K562 (cell line): ENCODE measurements around the gene SLC5A2. TPM values are rescaled to one million over a fixed set of nuclear protein-coding genes. Genes with fewer than 3 reads are reported as not detected.

ENCODE experiments used
- ATAC-seq: fragments of 200-7000 bp; cut with Tn5 transposase; 3 replicates; pipeline ENCODE4 v1.9.1; 2020; ENCODE audit warnings: moderate library complexity
- BruUV-seq: library from RNA; stranded (reverse); fragments of 400-500 nt; replicated peaks from 2 replicates; lab custom pipeline; 2021; lab: Mats Ljungman, UMichigan
- CTCF ChIA-PET: fragments of 300-600 bp; formaldehyde crosslinking; extraction: SDS; loops from one replicate; lab custom pipeline; 2021; ENCODE audit warnings: low intra/inter-chr PET ratio; lab: Yijun Ruan, JAX
- POLR2A ChIA-PET: fragments of 300-600, 350-650 bp; sonication (Branson Sonifier 250); formaldehyde crosslinking; extraction: SDS; loops from one replicate; lab custom pipeline; 2021; ENCODE audit warnings: antibody characterized with exemption, inconsistent platforms; lab: Yijun Ruan, JAX
- DNase-seq, 4 experiments: peaks; one replicate each; pipeline versions ENCODE4 v3.0.0 to v3.0.0-alpha.2; 2011 to 2018; ENCODE audit warnings: low spot score in 3 of 4, mixed read lengths in 3 of 4; ENCODE audit errors: extremely low read depth in 1 of 4
- FAIRE-seq: peaks from 2 replicates; lab custom pipeline; 2011; peaks lifted over from hg19 to GRCh38; lab: Jason Lieb, UNC
- H2AFZ ChIP-seq: 2 replicates; pipeline ENCODE4 v1.6.0; 2011; ENCODE audit warnings: low read depth, low read length, control low read depth, inconsistent platforms
- H3K27ac ChIP-seq: fragments of 200-600 bp; 3 replicates; pipeline ENCODE4 v1.8.0; 2011; ENCODE audit warnings: low read depth, mild to moderate bottlenecking, control low read depth, inconsistent platforms, low read length, moderate library complexity, mixed read lengths; ENCODE audit errors: extremely low read depth
- H3K27me3 ChIP-seq, 2 experiments: fragments of 300-600 bp in 1 of 2; 2 replicates in 1 of 2; 3 replicates in 1 of 2; pipeline versions ENCODE4 v1.6.0 to v1.8.0; 2011; ENCODE audit warnings: inconsistent platforms in 2 of 2, low read length in 2 of 2, mild to moderate bottlenecking in 1 of 2, mixed read lengths in 1 of 2, moderate library complexity in 1 of 2; ENCODE audit not compliant: control insufficient read depth in 2 of 2, insufficient read depth in 2 of 2
- H3K36me3 ChIP-seq: fragments of 300-600 bp; 3 replicates; pipeline ENCODE4 v1.8.0; 2011; ENCODE audit warnings: mild to moderate bottlenecking, low read length, inconsistent platforms; ENCODE audit not compliant: control insufficient read depth, insufficient read depth
- H3K4me1 ChIP-seq, 2 experiments: fragments of 200-600 bp in 1 of 2; replicated peaks in 1 of 2; 2 replicates in 1 of 2; 3 replicates in 1 of 2; pipeline versions ENCODE4 v1.5.1 to v1.8.0; 2011; ENCODE audit warnings: inconsistent platforms in 2 of 2, low read length in 2 of 2, mild to moderate bottlenecking in 1 of 2, mixed read lengths in 1 of 2, moderate library complexity in 1 of 2; ENCODE audit not compliant: control insufficient read depth in 2 of 2, insufficient read depth in 2 of 2
- H3K4me2 ChIP-seq: 2 replicates; pipeline ENCODE4 v1.6.1; 2011; ENCODE audit warnings: low read length, control low read depth, inconsistent platforms, mixed read lengths; ENCODE audit not compliant: insufficient read depth
- H3K4me3 ChIP-seq: fragments of 200-600 bp; sonication (generic), shearing (Covaris generic); 2 replicates; pipeline ENCODE4 v1.5.1; 2016; ENCODE audit warnings: control low read depth, inconsistent platforms
- H3K79me2 ChIP-seq: fragments of 200-600 bp; 3 replicates; pipeline ENCODE4 v1.8.0; 2011; ENCODE audit warnings: low read length, inconsistent platforms; ENCODE audit not compliant: control insufficient read depth, insufficient read depth
- H3K9ac ChIP-seq, 2 experiments: 2 replicates each; pipeline versions ENCODE4 v1.6.0 to v1.6.1; 2011; ENCODE audit warnings: low read depth in 2 of 2, low read length in 2 of 2, control low read depth in 1 of 2, inconsistent platforms in 1 of 2, mild to moderate bottlenecking in 1 of 2, mixed read lengths in 1 of 2; ENCODE audit not compliant: insufficient read depth in 1 of 2
- H3K9me1 ChIP-seq: one replicate; pipeline ENCODE4 v1.6.0; 2011; ENCODE audit warnings: inconsistent platforms, mild to moderate bottlenecking, low read length, moderate library complexity; ENCODE audit not compliant: control insufficient read depth, insufficient read depth
- H3K9me3 ChIP-seq: replicated peaks from 2 replicates; pipeline ENCODE4 v1.5.1; 2011; ENCODE audit warnings: low read depth, low read length, inconsistent platforms; ENCODE audit not compliant: control insufficient read depth, insufficient read depth
- H4K20me1 ChIP-seq: replicated peaks from 2 replicates; pipeline ENCODE4 v1.6.1; 2011; ENCODE audit warnings: low read length, inconsistent platforms, mixed read lengths; ENCODE audit not compliant: control insufficient read depth, insufficient read depth
- BACH1 ChIP-seq: fragments of 200-800 bp; sonication (Bioruptor generic); IDR thresholded peaks from 2 replicates; pipeline ENCODE4 v1.6.1; 2016; ENCODE audit warnings: missing genetic modification characterization, missing compliant biosample characterization
- CTBP1 ChIP-seq: fragments of 450-650 bp; IDR thresholded peaks from 2 replicates; pipeline ENCODE4 v1.6.1; 2016; ENCODE audit warnings: borderline replicate concordance
- GATA2 ChIP-seq: sonication (generic); formaldehyde crosslinking; IDR thresholded peaks from 2 replicates; pipeline ENCODE4 v1.4.0; 2020; ENCODE audit warnings: mild to moderate bottlenecking, missing genetic modification reagents
- NR2C2 ChIP-seq, 2 experiments: fragments of 200-800 bp in 1 of 2; sonication (Bioruptor generic) in 1 of 2; sonication (generic) in 1 of 2; formaldehyde crosslinking in 1 of 2; IDR thresholded peaks; 2 replicates each; pipeline versions ENCODE4 v1.6.1 to v1.8.0; 2016 to 2022; ENCODE audit warnings: mild to moderate bottlenecking in 1 of 2, missing compliant biosample characterization in 1 of 2, missing genetic modification characterization in 1 of 2, missing genetic modification reagents in 1 of 2
- SMARCE1 ChIP-seq: fragments of 450-650 bp; IDR thresholded peaks from 2 replicates; pipeline ENCODE4 v1.7.1; 2016; ENCODE audit warnings: mild to moderate bottlenecking
- ZFX ChIP-seq: sonication (generic); formaldehyde crosslinking; IDR thresholded peaks from 2 replicates; pipeline ENCODE4 v1.8.0; 2022; ENCODE audit warnings: mild to moderate bottlenecking, missing genetic modification reagents, moderate library complexity
- ZKSCAN1 ChIP-seq: fragments of 150-350 bp; IDR thresholded peaks from 2 replicates; pipeline ENCODE4 v1.6.1; 2016; ENCODE audit warnings: low read depth, low read length
- ZNF589 ChIP-seq: fragments of 200-800 bp; sonication (Bioruptor generic); IDR thresholded peaks from 2 replicates; pipeline ENCODE4 v1.6.1; 2016; ENCODE audit warnings: low read depth, missing genetic modification characterization, missing compliant biosample characterization
- ZNF644 ChIP-seq: fragments of 200-800 bp; sonication (Bioruptor generic); IDR thresholded peaks from 2 replicates; pipeline ENCODE4 v1.6.1; 2016; ENCODE audit warnings: low read depth, missing genetic modification characterization, missing compliant biosample characterization
- WGBS: fragments of 100-300 bp; shearing (Covaris generic); methylation state at CpG from one replicate; pipeline ENCODE4 v1.1.6; 2016; ENCODE audit warnings: low coverage, mixed read lengths; ENCODE audit not compliant: insufficient coverage; ENCODE audit errors: missing lambda C conversion rate; 5-methylcytosine and 5-hydroxymethylcytosine counted together
- in situ Hi-C: fragments of 300-500 bp; cut with MboI; formaldehyde crosslinking; loops from 4 replicates; pipeline ENCODE4 v1.15.0; 2018; ENCODE audit warnings: inconsistent platforms, mixed read lengths
- intact Hi-C: fragments of 100-400 bp; cut with micrococcal nuclease; formaldehyde crosslinking; loops from 2 replicates; pipeline ENCODE4 v1.14.2; 2022
- polyA plus RNA-seq, 8 experiments: library from polyadenylated mRNA; depleted of rRNA in 4 of 8; stranded (reverse) in 5 of 8; unstranded in 3 of 8; fragments of >200 nt; fragmentation: Nextera tagmentation in 2 of 8; fragmentation: Illumina TruSeq in 1 of 8; extraction: Ambion mirVana in 2 of 8; extraction: Trizol in 1 of 8; gene quantifications; 2 replicates each; pipeline versions ENCODE4 v1.2.1 to v1.2.3, GENCODE V29; 2011 to 2014; ENCODE audit warnings: inconsistent platforms in 1 of 8, missing spikeins in 1 of 8
- total RNA-seq, 7 experiments: library from RNA; depleted of rRNA in 6 of 7; stranded (reverse); fragments of >200 nt in 6 of 7; fragmentation: Illumina TruSeq in 2 of 7; extraction: Trizol in 2 of 7; gene quantifications; 2 replicates each; pipeline versions ENCODE4 v1.2.1 to v1.2.3, GENCODE V29; 2011 to 2021; ENCODE audit warnings: low replicate concordance in 1 of 7
- TF ChIP-seq, protein P1 (sequence below): sonication (generic); formaldehyde crosslinking; IDR thresholded peaks from 2 replicates; pipeline ENCODE4 v1.8.1; 2023; ENCODE audit warnings: mild to moderate bottlenecking, missing genetic modification reagents
- TF ChIP-seq, protein P2 (sequence below): fragments of 450-650 bp; IDR thresholded peaks from 2 replicates; pipeline ENCODE4 v1.6.1; 2017; ENCODE audit warnings: antibody characterized with exemption, mild to moderate bottlenecking
- TF ChIP-seq, protein P3 (sequence below): fragments of 200-400 bp; formaldehyde crosslinking; IDR thresholded peaks from 2 replicates; pipeline ENCODE4 v1.6.1; 2017; ENCODE audit warnings: mild to moderate bottlenecking, low read depth, low read length, moderate library complexity

Gene SLC5A2
- total and polyA plus RNA-seq, 9 of the 15 experiments (the other 6 are each of a cell fraction or from before 2014, with no cell fraction given): 0.07 to 2.7 (median 2.2) TPM; not detected in 6

DNA sequence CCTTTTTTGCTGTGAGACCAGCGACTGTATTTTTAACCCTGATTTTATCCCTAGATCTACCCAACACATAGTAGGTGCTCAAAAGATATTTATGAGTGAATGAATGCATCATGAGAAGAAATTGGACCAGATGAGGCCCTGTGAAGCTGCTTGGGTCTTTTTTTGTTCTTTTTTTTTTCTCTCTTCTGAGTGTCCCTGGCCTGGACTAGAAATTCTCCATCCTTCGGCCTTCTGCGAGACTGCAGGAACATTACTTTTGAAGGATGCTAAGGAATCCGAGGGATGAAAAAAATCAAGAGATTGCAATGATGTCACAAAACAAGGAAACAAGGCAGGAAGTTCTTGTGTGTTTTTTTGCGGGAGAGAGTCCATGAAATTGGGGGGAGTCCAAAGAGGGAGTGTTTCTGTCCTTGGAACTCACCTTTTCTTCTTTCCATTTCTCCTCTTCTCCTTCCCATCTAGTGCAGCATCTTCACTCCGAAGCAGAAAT, 25.8 kb downstream of the SLC5A2 start:
- H3K4me1 ChIP-seq: peaks cover 10 to 24% of the 10 kb centered on the region in 2 experiments; a peak in 4 of 5 replicates
- peak overlapping the region; percentile 92 for H3K27ac ChIP-seq
- 1% methylated on average over 6 of the region's 6 CpGs for WGBS
- H3K79me2 ChIP-seq: peaks cover 35% of the 10 kb centered on the region
- DNase-seq (peak in 1 of 4 experiments; percentile 30), ATAC-seq (peak; percentile 12), FAIRE-seq (peak; percentile 58)
- no peaks in the 10 kb centered on the region for H3K9me1 ChIP-seq
- H3K4me2 ChIP-seq: peak overlapping the region; percentile 89
- ChIA-PET CTCF (no interaction called here), POLR2A (interaction anchor here (0.5 to 3.9 kb wide), 23 partner anchors 9 to 545 kb away, joined by 3 to 29 read pairs (median 4); partner anchors contain the start of genes AHSP, ARMC5 and ZNF267)
- H3K9me3 ChIP-seq: peaks cover 5% of the 10 kb centered on the region; the same call in 1 of the 2 replicates
- H3K9ac ChIP-seq: peak overlapping the region; percentile 97 to 100
- no peaks in the 10 kb centered on the region for H4K20me1 ChIP-seq
- intact Hi-C loops: loop anchor here (5.0 kb wide), 1 partner anchor 51 kb away; the partner anchor contains the start of gene ARMC5
- no peaks in the 10 kb centered on the region for H3K27me3 ChIP-seq
- peak overlapping the region; percentile 79 for H3K4me3 ChIP-seq
- TSS peak; percentile 88 for BruUV-seq
- in situ Hi-C loops: no loop called here
- peak overlapping the region; percentile 71; the same call in 1 of the 2 replicates for H2AFZ ChIP-seq
- H3K36me3 ChIP-seq: peaks cover 27% of the 10 kb centered on the region
- TF ChIP-seq ZFX (CRISPR knock-in tag) (peak; percentile 74; the same call in 1 of the 2 replicates), ZKSCAN1 (peak; percentile 88), ZNF589 (CRISPR knock-in tag) (0 out of 2 replicates have a peak, but pooled peaks have one; percentile 42), BACH1 (tag) (0 out of 2 replicates have a peak, but pooled peaks have one; percentile 16), GATA2 (CRISPR knock-in tag) (0 out of 2 replicates have a peak, but pooled peaks have one; percentile 25), CTBP1 (no peak), SMARCE1 (no peak), NR2C2 (CRISPR knock-in tag; IDR thresholded peaks at IDR 0.05) (no peak), NR2C2 (tag; IDR thresholded peaks at IDR 0.05) (0 out of 2 replicates have a peak, but pooled peaks have one; percentile 31), ZNF644 (peak; percentile 18; the same call in 1 of the 2 replicates)
- TF ChIP-seq, protein P1, sequence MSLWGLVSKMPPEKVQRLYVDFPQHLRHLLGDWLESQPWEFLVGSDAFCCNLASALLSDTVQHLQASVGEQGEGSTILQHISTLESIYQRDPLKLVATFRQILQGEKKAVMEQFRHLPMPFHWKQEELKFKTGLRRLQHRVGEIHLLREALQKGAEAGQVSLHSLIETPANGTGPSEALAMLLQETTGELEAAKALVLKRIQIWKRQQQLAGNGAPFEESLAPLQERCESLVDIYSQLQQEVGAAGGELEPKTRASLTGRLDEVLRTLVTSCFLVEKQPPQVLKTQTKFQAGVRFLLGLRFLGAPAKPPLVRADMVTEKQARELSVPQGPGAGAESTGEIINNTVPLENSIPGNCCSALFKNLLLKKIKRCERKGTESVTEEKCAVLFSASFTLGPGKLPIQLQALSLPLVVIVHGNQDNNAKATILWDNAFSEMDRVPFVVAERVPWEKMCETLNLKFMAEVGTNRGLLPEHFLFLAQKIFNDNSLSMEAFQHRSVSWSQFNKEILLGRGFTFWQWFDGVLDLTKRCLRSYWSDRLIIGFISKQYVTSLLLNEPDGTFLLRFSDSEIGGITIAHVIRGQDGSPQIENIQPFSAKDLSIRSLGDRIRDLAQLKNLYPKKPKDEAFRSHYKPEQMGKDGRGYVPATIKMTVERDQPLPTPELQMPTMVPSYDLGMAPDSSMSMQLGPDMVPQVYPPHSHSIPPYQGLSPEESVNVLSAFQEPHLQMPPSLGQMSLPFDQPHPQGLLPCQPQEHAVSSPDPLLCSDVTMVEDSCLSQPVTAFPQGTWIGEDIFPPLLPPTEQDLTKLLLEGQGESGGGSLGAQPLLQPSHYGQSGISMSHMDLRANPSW (CRISPR knock-in tag): no peak
- TF ChIP-seq, protein P2, sequence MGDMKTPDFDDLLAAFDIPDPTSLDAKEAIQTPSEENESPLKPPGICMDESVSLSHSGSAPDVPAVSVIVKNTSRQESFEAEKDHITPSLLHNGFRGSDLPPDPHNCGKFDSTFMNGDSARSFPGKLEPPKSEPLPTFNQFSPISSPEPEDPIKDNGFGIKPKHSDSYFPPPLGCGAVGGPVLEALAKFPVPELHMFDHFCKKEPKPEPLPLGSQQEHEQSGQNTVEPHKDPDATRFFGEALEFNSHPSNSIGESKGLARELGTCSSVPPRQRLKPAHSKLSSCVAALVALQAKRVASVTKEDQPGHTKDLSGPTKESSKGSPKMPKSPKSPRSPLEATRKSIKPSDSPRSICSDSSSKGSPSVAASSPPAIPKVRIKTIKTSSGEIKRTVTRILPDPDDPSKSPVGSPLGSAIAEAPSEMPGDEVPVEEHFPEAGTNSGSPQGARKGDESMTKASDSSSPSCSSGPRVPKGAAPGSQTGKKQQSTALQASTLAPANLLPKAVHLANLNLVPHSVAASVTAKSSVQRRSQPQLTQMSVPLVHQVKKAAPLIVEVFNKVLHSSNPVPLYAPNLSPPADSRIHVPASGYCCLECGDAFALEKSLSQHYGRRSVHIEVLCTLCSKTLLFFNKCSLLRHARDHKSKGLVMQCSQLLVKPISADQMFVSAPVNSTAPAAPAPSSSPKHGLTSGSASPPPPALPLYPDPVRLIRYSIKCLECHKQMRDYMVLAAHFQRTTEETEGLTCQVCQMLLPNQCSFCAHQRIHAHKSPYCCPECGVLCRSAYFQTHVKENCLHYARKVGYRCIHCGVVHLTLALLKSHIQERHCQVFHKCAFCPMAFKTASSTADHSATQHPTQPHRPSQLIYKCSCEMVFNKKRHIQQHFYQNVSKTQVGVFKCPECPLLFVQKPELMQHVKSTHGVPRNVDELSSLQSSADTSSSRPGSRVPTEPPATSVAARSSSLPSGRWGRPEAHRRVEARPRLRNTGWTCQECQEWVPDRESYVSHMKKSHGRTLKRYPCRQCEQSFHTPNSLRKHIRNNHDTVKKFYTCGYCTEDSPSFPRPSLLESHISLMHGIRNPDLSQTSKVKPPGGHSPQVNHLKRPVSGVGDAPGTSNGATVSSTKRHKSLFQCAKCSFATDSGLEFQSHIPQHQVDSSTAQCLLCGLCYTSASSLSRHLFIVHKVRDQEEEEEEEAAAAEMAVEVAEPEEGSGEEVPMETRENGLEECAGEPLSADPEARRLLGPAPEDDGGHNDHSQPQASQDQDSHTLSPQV: no peak
- TF ChIP-seq, protein P3, sequence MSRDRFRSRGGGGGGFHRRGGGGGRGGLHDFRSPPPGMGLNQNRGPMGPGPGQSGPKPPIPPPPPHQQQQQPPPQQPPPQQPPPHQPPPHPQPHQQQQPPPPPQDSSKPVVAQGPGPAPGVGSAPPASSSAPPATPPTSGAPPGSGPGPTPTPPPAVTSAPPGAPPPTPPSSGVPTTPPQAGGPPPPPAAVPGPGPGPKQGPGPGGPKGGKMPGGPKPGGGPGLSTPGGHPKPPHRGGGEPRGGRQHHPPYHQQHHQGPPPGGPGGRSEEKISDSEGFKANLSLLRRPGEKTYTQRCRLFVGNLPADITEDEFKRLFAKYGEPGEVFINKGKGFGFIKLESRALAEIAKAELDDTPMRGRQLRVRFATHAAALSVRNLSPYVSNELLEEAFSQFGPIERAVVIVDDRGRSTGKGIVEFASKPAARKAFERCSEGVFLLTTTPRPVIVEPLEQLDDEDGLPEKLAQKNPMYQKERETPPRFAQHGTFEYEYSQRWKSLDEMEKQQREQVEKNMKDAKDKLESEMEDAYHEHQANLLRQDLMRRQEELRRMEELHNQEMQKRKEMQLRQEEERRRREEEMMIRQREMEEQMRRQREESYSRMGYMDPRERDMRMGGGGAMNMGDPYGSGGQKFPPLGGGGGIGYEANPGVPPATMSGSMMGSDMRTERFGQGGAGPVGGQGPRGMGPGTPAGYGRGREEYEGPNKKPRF: no peak
